ENCODE data around the gene CDC42SE2.
"Not testable (repeated sequence)": the region's sequence is repeated elsewhere in the genome, so short reads cannot be mapped to it uniquely, and the experiment has no call there.

DNA sequence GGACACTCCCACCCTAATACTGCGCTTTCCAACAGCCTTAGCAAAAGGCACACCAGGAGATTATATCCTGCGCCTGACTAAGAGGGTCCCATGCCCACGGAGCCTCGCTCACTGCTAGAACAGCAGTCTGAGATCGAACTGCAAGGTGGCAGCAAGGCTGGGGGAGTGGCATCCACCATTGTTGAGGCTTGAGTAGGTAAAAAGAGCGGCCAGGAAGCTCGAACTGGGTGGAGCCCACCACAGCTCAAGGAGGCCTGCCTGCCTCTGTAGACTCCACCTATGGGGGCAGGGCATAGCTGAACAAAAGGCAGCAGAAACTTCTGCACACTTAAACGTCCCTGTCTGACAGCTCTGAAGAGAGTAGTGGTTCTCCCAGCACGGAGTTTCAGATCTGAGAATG lies 80.4 kb downstream of the CDC42SE2 start:
- TF ChIP-seq, protein P1, sequence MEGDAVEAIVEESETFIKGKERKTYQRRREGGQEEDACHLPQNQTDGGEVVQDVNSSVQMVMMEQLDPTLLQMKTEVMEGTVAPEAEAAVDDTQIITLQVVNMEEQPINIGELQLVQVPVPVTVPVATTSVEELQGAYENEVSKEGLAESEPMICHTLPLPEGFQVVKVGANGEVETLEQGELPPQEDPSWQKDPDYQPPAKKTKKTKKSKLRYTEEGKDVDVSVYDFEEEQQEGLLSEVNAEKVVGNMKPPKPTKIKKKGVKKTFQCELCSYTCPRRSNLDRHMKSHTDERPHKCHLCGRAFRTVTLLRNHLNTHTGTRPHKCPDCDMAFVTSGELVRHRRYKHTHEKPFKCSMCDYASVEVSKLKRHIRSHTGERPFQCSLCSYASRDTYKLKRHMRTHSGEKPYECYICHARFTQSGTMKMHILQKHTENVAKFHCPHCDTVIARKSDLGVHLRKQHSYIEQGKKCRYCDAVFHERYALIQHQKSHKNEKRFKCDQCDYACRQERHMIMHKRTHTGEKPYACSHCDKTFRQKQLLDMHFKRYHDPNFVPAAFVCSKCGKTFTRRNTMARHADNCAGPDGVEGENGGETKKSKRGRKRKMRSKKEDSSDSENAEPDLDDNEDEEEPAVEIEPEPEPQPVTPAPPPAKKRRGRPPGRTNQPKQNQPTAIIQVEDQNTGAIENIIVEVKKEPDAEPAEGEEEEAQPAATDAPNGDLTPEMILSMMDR (IDR thresholded peaks at IDR 0.05; ENCODE audit: low read depth, low read length) = not testable (repeated sequence)
- not testable (repeated sequence) for TF ChIP-seq EZH2phosphoT487 (IDR thresholded peaks at IDR 0.05; ENCODE audit: low read depth)
